HUDEP-2 (cell line): ENCODE data around the gene OR51G2.
A peak's percentile ranks its signal among the peaks of the same experiment; 100 is the strongest.
"Not testable (repeated sequence)": the region's sequence is repeated elsewhere in the genome, so short reads cannot be mapped to it uniquely, and the experiment has no call there.

Source experiments
- DNase-seq, 76 experiments: peaks; one replicate each; lab custom pipeline; 2025; ENCODE audit not compliant: unreplicated experiment in 76 of 76; lab: John Stamatoyannopoulos, UW

The OR51G2 gene, protein sequence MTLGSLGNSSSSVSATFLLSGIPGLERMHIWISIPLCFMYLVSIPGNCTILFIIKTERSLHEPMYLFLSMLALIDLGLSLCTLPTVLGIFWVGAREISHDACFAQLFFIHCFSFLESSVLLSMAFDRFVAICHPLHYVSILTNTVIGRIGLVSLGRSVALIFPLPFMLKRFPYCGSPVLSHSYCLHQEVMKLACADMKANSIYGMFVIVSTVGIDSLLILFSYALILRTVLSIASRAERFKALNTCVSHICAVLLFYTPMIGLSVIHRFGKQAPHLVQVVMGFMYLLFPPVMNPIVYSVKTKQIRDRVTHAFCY

DNA sequence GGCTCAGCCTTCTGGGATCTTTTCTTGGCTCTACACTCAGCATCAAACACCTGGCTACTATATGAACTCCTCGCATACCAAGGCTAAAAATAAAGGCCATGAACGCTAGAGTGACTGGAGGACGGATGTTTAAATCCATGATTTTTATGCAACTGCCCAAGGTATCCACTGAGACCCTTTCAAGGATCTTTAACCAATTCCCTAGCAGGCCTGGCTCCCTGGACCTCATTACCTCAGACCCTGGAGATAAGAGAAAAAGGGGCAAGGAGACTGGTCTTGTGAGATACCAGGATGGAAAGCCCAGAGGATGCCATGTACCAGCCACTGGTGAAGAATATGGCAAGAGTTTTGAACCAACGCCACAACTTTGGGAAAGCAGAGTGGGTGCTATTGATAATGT, at the start of gene OR51G2:
Gene OR51G2 (minus strand): TSS at position 101 of the 400 bp plus-strand sequence. CDS start 3,687 bp downstream, outside the sequence.
- DNase-seq, result no peak

GRCh38 chr11:4962816-4963215, 43.7 kb upstream of the OR51G2 start:
- no peak for DNase-seq

- no peak for DNase-seq
Observed at GRCh38 chr11:4960877-4961276, 41.7 kb upstream of the OR51G2 start.

DNA sequence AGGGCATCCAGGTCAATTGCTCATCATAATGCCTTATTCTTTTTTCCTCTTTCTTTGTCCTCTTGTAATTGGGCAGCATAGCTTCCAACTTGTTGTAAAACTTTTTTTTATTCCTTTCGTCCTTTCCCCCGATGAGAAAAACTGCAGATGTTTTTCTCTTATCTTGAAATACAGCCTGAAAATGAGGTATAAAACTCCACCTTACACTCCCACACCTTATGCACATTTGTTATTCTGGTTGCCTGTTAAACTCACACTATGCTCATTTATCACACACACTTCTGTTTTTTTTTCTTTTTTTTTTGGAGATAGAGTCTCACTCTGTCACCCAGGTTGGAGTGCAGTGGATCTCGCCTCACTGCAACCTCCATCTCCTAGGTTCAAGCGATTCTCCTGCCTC, 38.2 kb upstream of the OR51G2 start:
- no peak for DNase-seq

- not testable (repeated sequence) for DNase-seq
Observed at GRCh38 chr11:4955613-4956012, 36.5 kb upstream of the OR51G2 start, which contains the start of gene OR51A2. OR51A2 (minus strand) TSS chr11:4955713; CDS start chr11:4955713, 0 bp downstream.

DNA sequence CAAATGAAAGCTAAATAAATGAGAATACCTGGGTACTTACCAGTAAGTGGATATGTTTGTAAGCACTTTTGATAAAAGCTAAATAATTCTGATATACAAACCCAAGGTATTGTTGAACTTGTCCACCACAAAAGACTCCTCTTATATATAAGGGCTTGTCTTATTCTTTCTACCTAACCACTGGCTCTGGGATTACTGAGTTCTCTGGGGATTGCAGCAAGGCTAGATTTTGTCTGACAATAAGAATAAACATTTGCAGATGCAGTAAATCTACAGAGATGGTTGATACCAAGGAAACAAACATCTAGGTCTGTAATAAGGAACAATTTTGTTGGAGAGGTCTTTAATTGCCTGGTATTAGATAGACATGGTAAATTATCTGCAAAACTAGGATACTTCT, 28.4 kb upstream of the OR51G2 start, which contains the start of gene OR51A4:
Gene OR51A4 (minus strand): TSS at position 101 of the 400 bp plus-strand sequence. CDS start 505 bp downstream, outside the sequence.
- no peak for DNase-seq

DNA sequence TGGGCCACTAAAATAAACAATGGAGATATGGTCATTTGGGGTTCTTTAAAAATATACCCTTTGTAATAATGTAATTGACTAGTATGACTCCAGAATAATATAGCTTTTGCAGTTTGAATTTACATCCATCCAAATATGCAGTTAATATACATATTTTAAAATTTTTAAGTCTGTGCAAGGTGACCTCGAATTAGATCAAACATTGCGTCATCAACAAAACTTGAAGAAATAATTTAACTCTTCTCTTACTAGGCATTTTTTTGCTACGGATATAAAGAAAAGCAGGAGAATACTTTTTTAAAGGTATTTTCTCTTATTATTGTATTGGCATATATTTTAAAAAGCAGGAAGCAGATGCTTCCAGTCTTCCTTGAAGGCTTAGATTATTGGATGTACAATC, 17.6 kb upstream of the OR51G2 start:
- no peak for DNase-seq

- no peak for DNase-seq
Observed at GRCh38 chr11:4932751-4933150, 13.6 kb upstream of the OR51G2 start.

- DNase-seq, result no peak
Observed at GRCh38 chr11:4926608-4927007, 7.5 kb upstream of the OR51G2 start.

- DNase-seq, result no peak
Observed at GRCh38 chr11:4924239-4924638, 5.1 kb upstream of the OR51G2 start, which contains the start of gene OR51G1. OR51G1 (minus strand) TSS chr11:4924339; CDS start chr11:4924339, 0 bp downstream.

DNA sequence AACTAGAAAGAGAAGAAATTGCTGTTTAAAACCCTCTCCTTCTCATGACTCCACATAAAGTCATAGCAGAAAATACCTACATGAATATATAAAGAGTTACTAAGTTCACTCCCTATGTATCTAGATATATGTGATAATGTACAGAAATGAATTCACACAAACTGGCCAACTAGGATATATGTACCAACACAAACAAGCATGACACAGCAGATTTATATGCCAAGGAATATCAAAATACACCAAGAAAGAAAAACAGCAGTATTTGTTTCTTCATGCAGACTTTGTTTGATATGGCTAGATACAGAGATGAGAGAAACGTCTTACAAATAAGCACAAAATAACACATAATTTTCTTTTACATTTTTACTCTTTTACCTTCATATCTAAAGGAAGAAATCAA, 3.2 kb upstream of the OR51G2 start:
- no peak for DNase-seq

DNA sequence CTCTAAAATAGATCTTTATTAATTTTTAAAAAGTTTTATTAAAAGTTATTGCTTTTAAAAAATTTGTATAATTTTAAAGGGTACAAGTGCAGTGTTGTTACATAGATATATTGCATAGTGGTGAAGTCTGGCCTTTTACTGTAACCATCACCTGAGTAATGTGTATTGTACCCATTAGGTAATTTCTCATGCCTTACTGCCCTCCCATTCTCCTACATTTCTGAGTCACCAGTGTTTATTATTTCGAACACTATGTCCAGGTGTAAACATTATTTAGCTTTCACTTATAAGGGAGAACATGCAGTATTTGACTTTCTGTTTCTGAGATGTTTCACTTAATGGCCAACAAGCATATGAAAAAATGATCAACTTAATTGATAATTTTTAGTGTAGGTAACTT, 2.6 kb upstream of the OR51G2 start:
- DNase-seq, result no peak

DNA sequence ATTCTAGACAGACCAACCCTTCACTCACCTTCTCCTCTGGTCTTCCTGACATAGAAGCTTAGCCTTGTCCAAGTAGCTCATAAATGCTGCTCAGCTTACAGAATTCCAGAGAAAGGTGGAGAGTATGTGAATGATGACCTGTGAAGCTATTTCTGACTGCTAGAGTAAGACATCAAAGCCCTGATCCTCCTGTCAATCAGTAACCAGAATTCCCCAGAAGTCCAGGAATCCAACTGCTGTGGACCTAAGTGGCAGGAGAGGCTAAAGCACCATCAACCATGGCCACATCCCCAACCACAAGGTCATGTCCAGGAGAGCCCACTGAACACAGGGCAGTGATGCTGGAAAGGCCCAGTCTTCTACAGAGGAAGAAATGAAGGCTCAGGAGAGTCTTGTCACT, 2.6 kb downstream of the OR51G2 start:
- no peak for DNase-seq

DNA sequence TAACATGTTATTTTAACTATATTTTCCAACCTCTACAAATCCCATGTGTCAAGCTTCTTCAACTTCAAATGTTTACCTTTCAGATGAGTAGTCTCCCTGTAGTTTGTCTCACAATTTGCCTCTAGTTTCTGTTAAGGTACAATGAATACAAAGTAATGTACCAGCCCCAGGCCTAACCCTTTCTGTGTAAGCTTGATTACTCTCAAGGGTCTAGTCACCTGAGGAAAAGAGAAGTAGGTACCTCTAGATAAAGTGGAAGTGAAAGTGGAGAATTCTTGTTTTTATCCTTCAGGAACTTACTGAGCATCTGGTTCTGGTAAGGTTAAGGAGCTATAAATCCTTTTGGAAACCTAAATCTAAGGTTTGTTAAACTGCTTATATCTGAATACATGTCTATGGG, 15.7 kb downstream of the OR51G2 start, which contains the start of gene OR51A7:
Gene OR51A7 (plus strand): TSS at position 300 of the 400 bp plus-strand sequence. CDS start 3,587 bp downstream, outside the sequence.
- no peak for DNase-seq

DNA sequence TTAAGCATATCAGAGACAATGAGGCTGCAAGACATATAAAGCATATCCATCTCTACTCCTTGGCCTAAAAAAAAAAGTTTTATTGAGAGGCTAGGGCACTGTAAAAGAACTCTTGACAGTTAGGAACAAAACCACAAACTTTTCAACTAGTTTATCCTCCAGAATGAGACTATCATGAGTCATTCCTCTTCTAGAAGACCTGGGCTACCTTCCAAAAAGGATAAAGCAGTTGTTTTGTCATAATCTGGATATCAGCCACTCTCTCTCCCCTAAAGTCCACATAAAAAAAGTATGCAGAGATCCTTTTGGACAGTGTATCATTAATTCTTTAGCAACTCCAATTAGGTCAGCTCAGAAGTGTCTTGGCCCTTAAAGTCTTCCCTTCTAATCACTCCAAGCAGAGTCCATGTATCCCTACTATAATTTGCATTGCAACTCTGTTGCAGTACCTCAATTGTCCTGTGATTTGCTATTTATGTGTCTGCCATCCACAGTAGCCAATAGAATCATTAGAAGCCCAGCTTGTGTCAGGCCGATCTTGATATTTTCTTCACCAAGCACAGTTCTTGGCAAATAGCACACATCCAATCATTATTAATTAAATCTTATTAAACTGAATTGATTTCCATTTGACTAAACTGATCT, 27.0 kb downstream of the OR51G2 start:
- peak in 33 of 76 experiments; percentile 13 to 79 (median 52) for DNase-seq

- peak in 7 of 76 experiments; percentile 0 to 29 (median 17) for DNase-seq
Observed at GRCh38 chr11:4890279-4890678, 28.9 kb downstream of the OR51G2 start.

GRCh38 chr11:4887591-4887990, 31.6 kb downstream of the OR51G2 start:
- no peak for DNase-seq

DNA sequence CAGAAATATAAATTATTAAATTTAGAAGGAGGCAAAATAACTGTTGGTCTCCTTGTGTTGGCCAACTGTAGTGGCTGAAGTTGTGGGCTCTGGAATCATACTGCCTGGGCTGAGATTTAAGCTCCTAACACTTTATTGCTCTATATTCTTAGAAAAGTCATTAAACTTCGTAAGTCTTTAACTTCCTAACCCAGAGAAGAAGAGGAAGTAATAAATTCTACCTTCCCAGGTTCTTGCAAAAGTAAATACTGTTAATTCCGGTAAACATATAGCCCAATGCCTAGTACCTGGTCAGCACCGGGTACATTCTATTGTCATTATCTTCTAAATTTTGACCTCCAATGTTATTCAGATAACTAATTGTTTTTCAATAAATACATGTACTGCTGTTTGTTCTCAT, 33.0 kb downstream of the OR51G2 start:
- DNase-seq, result no peak

- DNase-seq, result no peak
Observed at GRCh38 chr11:4884361-4884760, 34.8 kb downstream of the OR51G2 start.

DNA sequence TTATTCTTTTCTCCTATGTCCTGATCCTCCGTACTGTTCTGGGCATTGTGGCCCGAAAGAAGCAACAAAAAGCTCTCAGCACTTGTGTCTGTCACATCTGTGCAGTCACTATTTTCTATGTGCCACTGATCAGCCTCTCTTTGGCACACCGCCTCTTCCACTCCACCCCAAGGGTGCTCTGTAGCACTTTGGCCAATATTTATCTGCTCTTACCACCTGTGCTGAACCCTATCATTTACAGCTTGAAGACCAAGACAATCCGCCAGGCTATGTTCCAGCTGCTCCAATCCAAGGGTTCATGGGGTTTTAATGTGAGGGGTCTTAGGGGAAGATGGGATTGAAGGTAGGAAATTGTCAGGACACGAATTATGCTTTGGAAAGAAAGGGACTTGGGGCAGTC, 36.6 kb downstream of the OR51G2 start:
- peak in 56 of 76 experiments; percentile 3 to 78 (median 32) for DNase-seq

GRCh38 chr11:4881860-4882500, 37.2 kb downstream of the OR51G2 start, which contains the start of gene OR51T1:
OR51T1 (plus strand) TSS chr11:4881900; CDS start chr11:4881900, 0 bp downstream.
- DNase-seq, result no peak
